Measurements from ENCODE around the gene NDUFA7. TPM values are rescaled to one million over a fixed set of nuclear protein-coding genes. Genes with fewer than 3 reads are reported as not detected.
"Not testable (repeated sequence)": the region's sequence is repeated elsewhere in the genome, so short reads cannot be mapped to it uniquely, and the experiment has no call there.

Gene NDUFA7
- total RNA-seq, 1 donor, result 24.1 TPM

DNA sequence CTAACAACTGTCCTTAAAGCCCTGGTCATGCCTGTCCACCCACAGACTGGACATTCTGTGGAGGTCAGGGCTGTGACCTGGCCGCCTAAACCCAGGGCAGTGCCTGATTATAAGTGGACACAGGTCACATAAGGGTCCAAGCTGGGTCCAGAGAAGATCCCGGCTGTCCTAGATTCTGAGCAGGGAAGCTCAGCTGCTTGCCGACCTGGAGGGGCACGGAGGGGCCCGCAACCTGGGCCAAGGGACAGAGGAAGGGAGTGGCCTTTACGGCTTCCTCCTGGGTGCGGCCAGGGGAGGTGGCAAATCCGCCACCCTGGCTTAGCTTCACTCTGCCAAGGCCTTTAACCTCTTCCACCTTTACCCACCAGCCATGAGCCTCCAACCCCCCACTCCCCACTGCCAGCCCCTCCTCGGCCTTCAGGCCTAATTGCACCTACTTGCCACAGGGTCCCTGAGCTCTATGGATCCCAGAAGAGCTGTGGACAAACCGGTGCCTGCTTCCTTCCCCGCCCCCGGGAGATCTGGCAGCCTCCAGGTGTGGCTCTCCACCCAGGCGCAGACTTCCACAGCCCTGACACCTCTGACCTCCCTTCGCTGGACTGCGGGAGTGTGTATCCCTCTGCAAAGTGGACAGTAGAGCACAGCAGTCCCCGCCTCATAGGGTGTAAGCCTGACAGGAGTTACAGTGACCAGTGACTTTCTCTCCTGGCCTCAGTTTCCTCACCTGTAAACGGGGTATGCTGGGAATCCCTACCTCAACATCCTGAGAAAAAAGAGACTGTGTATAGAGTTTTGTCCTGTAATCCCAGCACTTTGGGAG lies 14.7 kb downstream of the NDUFA7 start:
- H3K4me3 ChIP-seq (ENCODE audit: low read depth, low read length), result no peak overlapping the region
- TF ChIP-seq, protein P1, sequence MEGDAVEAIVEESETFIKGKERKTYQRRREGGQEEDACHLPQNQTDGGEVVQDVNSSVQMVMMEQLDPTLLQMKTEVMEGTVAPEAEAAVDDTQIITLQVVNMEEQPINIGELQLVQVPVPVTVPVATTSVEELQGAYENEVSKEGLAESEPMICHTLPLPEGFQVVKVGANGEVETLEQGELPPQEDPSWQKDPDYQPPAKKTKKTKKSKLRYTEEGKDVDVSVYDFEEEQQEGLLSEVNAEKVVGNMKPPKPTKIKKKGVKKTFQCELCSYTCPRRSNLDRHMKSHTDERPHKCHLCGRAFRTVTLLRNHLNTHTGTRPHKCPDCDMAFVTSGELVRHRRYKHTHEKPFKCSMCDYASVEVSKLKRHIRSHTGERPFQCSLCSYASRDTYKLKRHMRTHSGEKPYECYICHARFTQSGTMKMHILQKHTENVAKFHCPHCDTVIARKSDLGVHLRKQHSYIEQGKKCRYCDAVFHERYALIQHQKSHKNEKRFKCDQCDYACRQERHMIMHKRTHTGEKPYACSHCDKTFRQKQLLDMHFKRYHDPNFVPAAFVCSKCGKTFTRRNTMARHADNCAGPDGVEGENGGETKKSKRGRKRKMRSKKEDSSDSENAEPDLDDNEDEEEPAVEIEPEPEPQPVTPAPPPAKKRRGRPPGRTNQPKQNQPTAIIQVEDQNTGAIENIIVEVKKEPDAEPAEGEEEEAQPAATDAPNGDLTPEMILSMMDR (IDR thresholded peaks at IDR 0.05; ENCODE audit: insufficient read depth, low read length), result no peak
- no peak for DNase-seq (ENCODE audit: low read depth)

DNA sequence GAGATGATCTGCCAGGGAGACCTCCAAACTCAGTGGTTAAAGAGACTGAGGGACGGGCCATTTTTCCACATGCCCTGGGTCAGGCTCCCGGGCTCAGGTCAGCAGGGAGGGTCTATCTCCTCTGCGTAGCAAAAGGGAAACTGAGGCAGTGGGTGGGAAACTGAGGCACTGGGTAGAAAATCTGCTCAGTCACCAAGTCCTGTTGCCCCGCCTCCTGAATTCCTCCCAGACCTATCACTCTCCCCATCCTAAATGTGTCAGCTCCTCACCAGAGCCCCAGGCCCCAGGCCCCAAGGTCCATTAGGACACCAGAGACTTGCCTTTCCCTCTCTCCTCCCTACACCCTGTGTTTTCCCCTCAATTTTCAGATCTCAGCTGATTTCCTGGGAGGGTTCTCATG lies 15.4 kb downstream of the NDUFA7 start:
- DNase-seq (ENCODE audit: low read depth), result no peak
- H3K4me3 ChIP-seq (ENCODE audit: low read depth, low read length), result no peak overlapping the region
- TF ChIP-seq, protein P1 (IDR thresholded peaks at IDR 0.05; ENCODE audit: insufficient read depth, low read length), result no peak

DNA sequence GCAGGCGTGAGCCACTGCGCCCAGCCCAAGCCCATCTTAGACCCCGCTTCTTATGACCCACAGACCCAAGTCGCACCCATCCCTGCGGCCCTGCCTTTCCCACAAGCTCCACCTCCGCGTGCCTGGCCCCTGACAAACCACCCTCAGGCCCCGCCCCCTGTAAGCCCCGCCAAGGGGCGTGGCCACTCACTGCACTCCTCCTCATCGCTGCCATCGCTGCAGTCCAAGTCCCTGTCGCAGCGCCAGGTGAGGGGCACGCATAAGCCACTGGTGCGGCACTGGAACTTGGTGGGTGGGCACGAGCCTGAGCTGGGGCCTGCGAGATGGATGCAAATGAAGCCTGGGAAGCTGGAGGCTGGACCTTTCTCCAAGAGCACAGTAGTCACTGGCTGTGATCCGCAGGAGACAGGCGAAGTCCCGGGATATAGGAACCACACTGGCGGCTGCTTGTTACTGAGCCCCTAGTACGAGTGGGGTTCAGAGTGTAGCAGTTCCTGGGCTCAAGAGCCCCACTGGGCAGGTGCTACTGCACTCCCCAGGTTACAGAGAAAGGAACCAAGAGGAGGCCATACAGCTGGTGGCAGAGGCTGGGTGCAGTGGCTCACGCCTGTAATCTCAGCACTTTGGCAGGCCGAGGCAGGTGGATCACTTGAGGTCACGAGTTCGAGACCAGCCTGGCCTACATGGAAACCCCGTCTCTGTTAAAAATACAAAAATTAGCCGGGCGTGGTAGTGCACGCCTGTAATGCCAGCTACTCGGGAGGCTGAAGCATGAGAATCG lies 16.1 kb downstream of the NDUFA7 start:
- no peak overlapping the region for H3K4me3 ChIP-seq (ENCODE audit: low read depth, low read length)
- no peak for DNase-seq (ENCODE audit: low read depth)
- TF ChIP-seq, protein P1 (IDR thresholded peaks at IDR 0.05; ENCODE audit: insufficient read depth, low read length), result no peak

DNA sequence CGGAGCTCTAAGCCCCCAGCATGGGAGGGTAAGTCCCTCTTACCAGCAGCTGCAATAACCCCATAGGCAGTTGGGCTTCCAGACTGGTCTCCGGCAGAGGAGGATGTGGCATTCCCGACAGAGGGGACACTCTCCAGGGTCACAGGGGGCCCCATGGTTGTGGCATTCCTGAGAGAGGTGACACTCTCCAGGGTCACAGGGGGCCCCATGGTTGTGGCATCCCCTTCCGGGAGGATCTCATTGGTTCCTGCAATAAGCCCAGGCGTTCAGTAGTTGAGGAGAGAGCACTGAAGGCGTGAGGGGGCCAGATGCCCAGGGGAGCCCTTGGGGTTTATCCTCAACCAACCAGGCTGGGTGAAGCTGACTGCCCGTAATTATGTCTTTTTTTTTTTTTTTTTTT lies 18.4 kb downstream of the NDUFA7 start:
- no peak for DNase-seq (ENCODE audit: low read depth)
- no peak overlapping the region for H3K4me3 ChIP-seq (ENCODE audit: low read depth, low read length)
- TF ChIP-seq, protein P1 (IDR thresholded peaks at IDR 0.05; ENCODE audit: insufficient read depth, low read length), result no peak

DNA sequence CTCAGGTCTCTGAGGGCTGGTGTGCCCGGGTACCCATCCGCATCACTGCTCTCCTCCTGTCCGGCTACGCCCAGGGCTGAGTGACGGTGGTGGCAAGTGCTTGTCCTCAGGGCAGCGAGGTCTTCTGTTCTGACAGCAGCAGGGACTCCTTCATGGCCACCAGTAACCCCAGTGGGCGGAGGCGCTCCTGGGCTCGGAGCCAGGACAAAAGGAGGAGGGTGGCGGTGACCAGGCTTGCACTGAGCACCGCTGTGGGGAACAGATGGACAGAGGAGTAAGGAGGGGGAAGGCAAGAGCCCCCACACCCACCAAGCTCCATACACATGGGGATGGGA lies 18.9 kb downstream of the NDUFA7 start:
- TF ChIP-seq, protein P1 (IDR thresholded peaks at IDR 0.05; ENCODE audit: insufficient read depth, low read length), result no peak
- DNase-seq (ENCODE audit: low read depth), result no peak

DNA sequence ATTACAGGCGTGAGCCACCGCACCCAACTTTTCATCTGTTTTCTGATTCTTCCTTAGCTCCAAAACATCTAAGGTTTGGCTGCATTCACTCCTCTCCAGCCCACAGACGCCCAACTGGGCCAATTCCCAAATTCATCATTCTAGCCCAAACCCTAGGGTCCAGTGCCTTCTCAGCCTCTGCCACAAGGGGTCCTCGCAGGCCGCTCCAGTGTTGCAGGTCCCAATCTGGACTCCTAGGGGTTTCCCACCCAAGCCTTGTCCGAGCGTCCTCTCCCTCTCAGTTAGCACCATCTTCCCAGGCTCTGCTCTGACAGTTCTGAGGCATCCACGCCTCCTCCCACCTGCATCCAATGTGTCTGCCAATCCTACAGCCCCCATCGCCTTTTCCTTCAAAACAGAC lies 29.8 kb downstream of the NDUFA7 start:
- H3K4me3 ChIP-seq (ENCODE audit: low read depth, low read length); DNase-seq (ENCODE audit: low read depth): not testable (repeated sequence)

More for the DNA sequence above, 18.9 kb downstream of the NDUFA7 start:
- H3K4me3 ChIP-seq (ENCODE audit: low read depth, low read length), result no peak overlapping the region

DNA sequence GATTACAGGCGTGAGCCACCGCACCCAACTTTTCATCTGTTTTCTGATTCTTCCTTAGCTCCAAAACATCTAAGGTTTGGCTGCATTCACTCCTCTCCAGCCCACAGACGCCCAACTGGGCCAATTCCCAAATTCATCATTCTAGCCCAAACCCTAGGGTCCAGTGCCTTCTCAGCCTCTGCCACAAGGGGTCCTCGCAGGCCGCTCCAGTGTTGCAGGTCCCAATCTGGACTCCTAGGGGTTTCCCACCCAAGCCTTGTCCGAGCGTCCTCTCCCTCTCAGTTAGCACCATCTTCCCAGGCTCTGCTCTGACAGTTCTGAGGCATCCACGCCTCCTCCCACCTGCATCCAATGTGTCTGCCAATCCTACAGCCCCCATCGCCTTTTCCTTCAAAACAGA lies 44.7 kb downstream of the NDUFA7 start:
- DNase-seq (ENCODE audit: low read depth); H3K4me3 ChIP-seq (ENCODE audit: low read depth, low read length): not testable (repeated sequence)

Measured in fibroblast of the aortic adventitia (primary cell).